ENCODE results near the gene UTP4. TPM values are rescaled to one million over a fixed set of nuclear protein-coding genes. Genes with fewer than 3 reads are reported as not detected.
"Not testable (repeated sequence)": the region's sequence is repeated elsewhere in the genome, so short reads cannot be mapped to it uniquely, and the experiment has no call there.

The UTP4 gene
- total RNA-seq, 6 donors from 2014 or later, result 10.9 to 38.8 (median 28.4) TPM

DNA sequence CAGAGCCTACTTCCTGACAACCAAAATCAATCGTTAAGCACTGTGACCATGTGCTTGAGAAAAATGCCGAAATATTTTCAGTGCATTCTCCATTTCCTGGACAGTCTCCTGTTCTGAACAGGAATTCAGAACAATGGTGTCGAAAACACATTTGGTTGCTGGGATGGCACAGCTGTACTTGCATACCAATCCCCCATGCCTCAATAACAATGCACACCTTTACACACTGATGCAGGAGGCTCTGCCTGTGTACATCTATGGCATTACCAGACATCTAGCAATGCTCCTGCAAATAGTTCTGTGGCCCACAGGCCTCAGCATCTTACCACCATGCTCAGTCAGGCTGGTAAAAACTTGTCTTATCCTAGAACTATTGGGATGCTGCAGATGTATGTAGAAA lies 6.2 kb upstream of the UTP4 start:
- TF ChIP-seq EP300 (IDR thresholded peaks at IDR 0.05) (no peak), POLR2A (IDR thresholded peaks at IDR 0.05) (no peak), POLR2AphosphoS5 (IDR thresholded peaks at IDR 0.05) (no peak)
- TF ChIP-seq, protein P1, sequence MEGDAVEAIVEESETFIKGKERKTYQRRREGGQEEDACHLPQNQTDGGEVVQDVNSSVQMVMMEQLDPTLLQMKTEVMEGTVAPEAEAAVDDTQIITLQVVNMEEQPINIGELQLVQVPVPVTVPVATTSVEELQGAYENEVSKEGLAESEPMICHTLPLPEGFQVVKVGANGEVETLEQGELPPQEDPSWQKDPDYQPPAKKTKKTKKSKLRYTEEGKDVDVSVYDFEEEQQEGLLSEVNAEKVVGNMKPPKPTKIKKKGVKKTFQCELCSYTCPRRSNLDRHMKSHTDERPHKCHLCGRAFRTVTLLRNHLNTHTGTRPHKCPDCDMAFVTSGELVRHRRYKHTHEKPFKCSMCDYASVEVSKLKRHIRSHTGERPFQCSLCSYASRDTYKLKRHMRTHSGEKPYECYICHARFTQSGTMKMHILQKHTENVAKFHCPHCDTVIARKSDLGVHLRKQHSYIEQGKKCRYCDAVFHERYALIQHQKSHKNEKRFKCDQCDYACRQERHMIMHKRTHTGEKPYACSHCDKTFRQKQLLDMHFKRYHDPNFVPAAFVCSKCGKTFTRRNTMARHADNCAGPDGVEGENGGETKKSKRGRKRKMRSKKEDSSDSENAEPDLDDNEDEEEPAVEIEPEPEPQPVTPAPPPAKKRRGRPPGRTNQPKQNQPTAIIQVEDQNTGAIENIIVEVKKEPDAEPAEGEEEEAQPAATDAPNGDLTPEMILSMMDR (IDR thresholded peaks at IDR 0.05), result no peak
- no peaks in the 10 kb centered on the region for H3K27me3 ChIP-seq
- DNase-seq (no peak), ATAC-seq (ENCODE audit: low FRiP score in 2 of 2) (no peak)
- H3K27ac ChIP-seq, result no peak overlapping the region
- H3K4me3 ChIP-seq, result no peak overlapping the region
- no peaks in the 10 kb centered on the region for H3K9me3 ChIP-seq
- peaks cover 10 to 30% (median 12%) of the 10 kb centered on the region in 4 donors for H3K4me1 ChIP-seq
- H3K36me3 ChIP-seq, result peaks cover 0 to 6% (median 2%) of the 10 kb centered on the region in 4 donors
- WGBS, 2 donors, result 49 to 75% methylated on average over 3 of the region's 3 CpGs

DNA sequence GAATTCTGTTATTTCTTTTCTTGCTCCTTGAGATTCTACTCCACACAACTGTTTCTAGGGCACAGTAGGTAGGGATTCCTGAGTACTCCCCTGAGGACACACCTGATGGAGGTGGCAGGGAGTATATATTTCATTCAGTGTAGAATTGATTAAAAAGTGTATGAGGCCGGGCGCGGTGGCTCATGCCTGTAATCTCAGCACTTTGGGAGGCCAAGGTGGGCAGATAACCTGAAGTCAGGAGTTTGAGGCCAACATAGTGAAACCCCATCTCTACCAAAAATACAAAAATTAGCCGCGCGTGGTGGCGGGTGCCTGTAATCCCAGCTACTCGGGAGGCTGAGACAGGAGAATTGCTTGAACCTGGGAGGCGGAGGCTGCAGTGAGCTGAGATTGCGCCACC lies 5.6 kb upstream of the UTP4 start:
- not testable (repeated sequence) for H3K36me3 ChIP-seq; H3K9me3 ChIP-seq; ATAC-seq (ENCODE audit: low FRiP score in 2 of 2); H3K27me3 ChIP-seq; H3K4me3 ChIP-seq; H3K27ac ChIP-seq
- DNase-seq, result peak in 1 of 2 donors; percentile 12
- 94 to 96% methylated on average over 10 of the region's 10 CpGs for WGBS, 2 donors
- H3K4me1 ChIP-seq, result peaks cover 10 to 31% (median 13%) of the 10 kb centered on the region in 4 donors

DNA sequence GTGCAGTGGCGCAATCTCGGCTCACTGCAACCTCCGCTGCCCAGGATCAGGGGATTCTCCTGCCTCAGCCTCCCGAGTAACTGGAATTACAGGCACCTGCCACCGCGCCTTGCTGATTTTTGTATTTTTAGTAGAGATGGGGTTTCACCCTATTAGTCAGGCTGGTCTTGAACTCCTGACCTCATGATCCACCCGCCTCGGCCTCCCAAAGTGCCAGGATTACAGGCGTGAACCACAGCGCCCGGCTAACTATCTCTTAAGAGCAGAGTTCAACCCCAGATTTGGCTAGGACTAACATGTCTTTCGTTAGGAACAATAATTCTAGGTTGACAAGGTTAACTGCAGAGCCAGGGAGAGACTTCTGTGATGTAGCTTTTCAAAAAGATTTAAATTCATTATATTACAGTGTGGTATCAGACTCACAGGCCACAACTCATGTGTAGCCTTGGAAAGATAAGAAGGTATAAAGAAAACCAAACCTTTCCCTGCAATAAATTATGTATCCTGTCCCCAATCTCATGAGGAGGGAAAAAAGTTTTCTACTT lies 4.4 kb upstream of the UTP4 start:
- Histone ChIP-seq H3K36me3 (peaks cover 0 to 5% (median 2%) of the 10 kb centered on the region in 4 donors), H3K27ac (no peak overlapping the region), H3K4me1 (peaks cover 12 to 34% (median 14%) of the 10 kb centered on the region in 4 donors), H3K4me3 (no peak overlapping the region), H3K9me3 (no peaks in the 10 kb centered on the region), H3K27me3 (no peaks in the 10 kb centered on the region)
- ATAC-seq (ENCODE audit: low FRiP score in 2 of 2), result no peak
- TF ChIP-seq POLR2AphosphoS5 (IDR thresholded peaks at IDR 0.05), result no peak
- TF ChIP-seq POLR2A (IDR thresholded peaks at IDR 0.05), result no peak
- TF ChIP-seq, protein P1 (IDR thresholded peaks at IDR 0.05), result no peak
- TF ChIP-seq EP300 (IDR thresholded peaks at IDR 0.05), result no peak
- 95 to 96% methylated on average over 12 of the region's 12 CpGs for WGBS, 2 donors
- no peak for DNase-seq

DNA sequence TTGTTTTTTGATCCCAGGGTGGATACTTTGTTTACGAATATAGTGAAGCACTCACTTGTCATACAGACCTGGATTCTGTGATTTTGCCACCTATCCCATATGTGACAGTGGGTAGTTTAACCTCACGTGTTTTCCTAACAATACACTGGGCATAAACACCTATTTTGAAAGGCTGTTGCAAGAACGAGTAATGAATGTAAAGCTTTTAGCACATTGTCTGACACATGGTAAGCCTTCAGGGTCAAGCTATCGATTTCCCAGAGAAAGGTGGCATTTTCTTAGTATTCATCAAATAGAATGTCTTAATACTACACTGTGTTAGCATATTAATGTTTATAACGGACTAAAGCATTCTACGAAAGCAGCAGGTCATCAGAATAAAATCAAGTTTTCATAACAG lies 2.0 kb upstream of the UTP4 start:
- no peaks in the 10 kb centered on the region for H3K9me3 ChIP-seq
- H3K4me1 ChIP-seq, result peaks cover 21 to 48% (median 24%) of the 10 kb centered on the region in 4 donors
- 62 to 74% methylated on average over 6 of the region's 6 CpGs for WGBS, 2 donors
- peak overlapping the region in 1 of 4 donors; percentile 99 for H3K4me3 ChIP-seq
- H3K27me3 ChIP-seq, result no peaks in the 10 kb centered on the region
- DNase-seq (no peak), ATAC-seq (ENCODE audit: low FRiP score in 2 of 2) (no peak)
- TF ChIP-seq POLR2A (IDR thresholded peaks at IDR 0.05) (no peak), POLR2AphosphoS5 (IDR thresholded peaks at IDR 0.05) (no peak), EP300 (IDR thresholded peaks at IDR 0.05) (no peak)
- TF ChIP-seq, protein P1 (IDR thresholded peaks at IDR 0.05), result no peak
- peak overlapping the region in 2 of 4 donors; percentile 92 to 99 for H3K27ac ChIP-seq
- H3K36me3 ChIP-seq, result peaks cover 0 to 5% (median 2%) of the 10 kb centered on the region in 4 donors

DNA sequence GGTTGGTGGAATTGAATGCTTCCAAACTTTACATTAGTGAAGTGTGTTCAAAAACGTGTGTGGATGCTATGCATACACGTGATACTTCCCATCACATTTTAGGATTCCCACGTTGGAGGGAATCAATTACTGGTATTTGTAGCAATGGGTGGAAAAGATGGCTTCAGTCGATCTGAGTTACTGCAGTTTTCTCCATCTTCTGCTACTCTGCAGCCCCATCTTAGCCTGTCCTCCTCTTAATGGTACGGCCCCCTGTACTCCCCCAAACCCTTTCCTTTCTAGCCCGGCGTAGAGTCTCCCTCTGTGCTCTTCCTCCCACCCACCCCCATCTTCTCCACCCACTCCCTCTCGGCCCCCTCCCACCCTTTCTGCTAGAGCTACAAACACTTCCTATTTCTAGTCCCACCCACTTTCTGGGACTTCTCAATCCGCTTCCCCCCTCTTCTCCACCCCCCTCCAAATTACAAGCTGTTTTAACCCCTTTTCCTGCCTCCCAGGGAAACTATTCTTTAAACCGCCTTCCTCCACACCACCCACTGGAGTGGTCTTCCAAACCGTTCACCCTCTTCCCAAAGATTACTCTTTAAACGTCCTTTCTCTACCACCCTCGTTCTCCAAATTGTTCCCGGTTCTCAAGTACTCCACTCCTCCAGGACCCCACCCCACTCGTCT lies 1.1 kb upstream of the UTP4 start:
- DNase-seq (peak in 1 of 2 donors; percentile 36), ATAC-seq (ENCODE audit: low FRiP score in 2 of 2) (peak in 1 of 2 donors; percentile 38)
- peaks cover 0 to 5% (median 2%) of the 10 kb centered on the region in 4 donors for H3K36me3 ChIP-seq
- H3K27ac ChIP-seq, result peak overlapping the region; percentile 92 to 99 (median 96)
- peaks cover 21 to 44% (median 24%) of the 10 kb centered on the region in 4 donors for H3K4me1 ChIP-seq
- 1 to 3% methylated on average over 15 of the region's 15 CpGs for WGBS, 2 donors
- no peaks in the 10 kb centered on the region for H3K9me3 ChIP-seq
- H3K4me3 ChIP-seq, result peak overlapping the region; percentile 85 to 99 (median 95)
- TF ChIP-seq POLR2AphosphoS5 (IDR thresholded peaks at IDR 0.05), result no peak
- TF ChIP-seq EP300 (IDR thresholded peaks at IDR 0.05), result no peak
- TF ChIP-seq POLR2A (IDR thresholded peaks at IDR 0.05), result no peak
- TF ChIP-seq, protein P1 (IDR thresholded peaks at IDR 0.05), result no peak
- H3K27me3 ChIP-seq, result no peaks in the 10 kb centered on the region
